Measurements from ENCODE around the gene GSS.

The GSS gene

DNA sequence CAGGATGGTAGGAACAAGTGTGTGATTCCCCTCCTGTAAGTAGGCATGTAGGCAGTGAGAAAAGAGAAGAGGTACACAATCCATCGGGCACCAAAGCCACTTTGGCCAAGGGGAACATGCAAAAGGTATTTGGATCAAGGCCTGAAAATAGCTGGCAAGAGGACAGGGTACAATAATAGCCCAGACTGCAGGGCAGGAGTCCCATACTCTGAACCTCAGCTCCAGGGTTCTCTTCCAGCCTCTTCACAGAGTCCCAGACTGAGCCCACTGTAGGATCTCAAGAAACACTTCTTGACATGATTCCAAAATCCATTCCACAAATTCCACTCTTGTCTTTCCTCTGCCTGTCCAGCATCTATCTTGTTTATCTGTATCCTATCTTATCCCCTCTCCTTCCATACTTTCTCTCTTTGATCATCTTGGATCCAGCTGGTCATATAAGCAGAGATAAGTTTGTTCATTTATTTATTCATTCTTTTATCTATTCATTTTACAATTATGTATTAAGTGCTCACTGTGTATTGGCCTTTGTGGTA is 59.5 kb downstream of the GSS start:
- DNase-seq (ENCODE audit: low spot score): no peak
- no peak for TF ChIP-seq CTCF (IDR thresholded peaks at IDR 0.05; ENCODE audit: borderline replicate concordance, control extremely low read depth, extremely low read depth, insufficient read depth, missing control alignments)
- in situ Hi-C loops (cut with MboI; ENCODE audit: low sequenced_read_pairs, unreplicated experiment): no loop called here

DNA sequence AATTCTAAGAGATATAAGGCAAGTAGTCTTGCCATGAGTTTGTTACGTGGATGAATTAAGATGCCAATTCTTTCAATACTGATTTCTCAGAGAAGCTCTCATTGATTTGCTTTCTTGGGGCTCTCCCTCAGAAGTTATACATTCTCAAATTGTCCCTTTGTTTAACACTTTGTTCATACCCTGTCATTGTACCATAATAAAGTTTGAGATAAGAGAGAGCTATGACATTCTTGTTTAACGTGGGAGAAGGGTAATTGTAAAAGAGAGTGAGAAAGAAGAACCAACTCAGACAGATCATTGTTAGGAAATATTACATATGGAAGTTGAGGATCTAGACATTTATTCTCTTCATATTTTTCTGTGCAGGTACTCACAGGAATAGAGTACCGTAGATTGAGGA is 60.1 kb downstream of the GSS start:
- no peak for DNase-seq (ENCODE audit: low spot score)
- TF ChIP-seq CTCF (IDR thresholded peaks at IDR 0.05; ENCODE audit: borderline replicate concordance, control extremely low read depth, extremely low read depth, insufficient read depth, missing control alignments): no peak
- in situ Hi-C loops (cut with MboI; ENCODE audit: low sequenced_read_pairs, unreplicated experiment): no loop called here

- DNase-seq (ENCODE audit: low spot score): no peak
- in situ Hi-C loops (cut with MboI; ENCODE audit: low sequenced_read_pairs, unreplicated experiment): no loop called here
- TF ChIP-seq CTCF (IDR thresholded peaks at IDR 0.05; ENCODE audit: borderline replicate concordance, control extremely low read depth, extremely low read depth, insufficient read depth, missing control alignments): no peak
Observed at GRCh38 chr20:34894723-34895122, 60.9 kb downstream of the GSS start.

DNA sequence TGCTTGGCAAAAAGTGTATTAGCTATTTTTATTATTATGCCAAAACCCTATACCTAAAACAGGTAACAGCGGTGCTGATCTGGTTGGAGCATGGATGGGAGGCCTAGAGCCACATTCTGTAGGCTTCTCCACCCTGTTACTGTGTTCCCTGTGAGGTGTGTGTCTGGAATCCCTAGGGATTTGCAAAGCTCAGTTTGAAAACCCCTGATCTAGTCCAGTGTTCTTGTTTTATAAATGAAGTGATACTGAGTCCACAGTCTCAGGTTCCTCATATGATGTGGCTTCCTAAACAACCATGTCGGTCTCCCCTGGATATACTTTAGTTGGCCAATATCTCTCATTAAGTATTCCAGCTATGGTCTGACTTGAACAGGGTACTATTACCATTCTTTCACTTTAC is 62.9 kb downstream of the GSS start:
- in situ Hi-C loops (cut with MboI; ENCODE audit: low sequenced_read_pairs, unreplicated experiment): no loop called here
- TF ChIP-seq CTCF (IDR thresholded peaks at IDR 0.05; ENCODE audit: borderline replicate concordance, control extremely low read depth, extremely low read depth, insufficient read depth, missing control alignments): no peak
- no peak for DNase-seq (ENCODE audit: low spot score)

GRCh38 chr20:34891166-34892062 is 64.2 kb downstream of the GSS start:
- no peak for DNase-seq (ENCODE audit: low spot score)

GRCh38 chr20:34888468-34888867 is 67.1 kb downstream of the GSS start:
- no peak for DNase-seq (ENCODE audit: low spot score)
- no peak for TF ChIP-seq CTCF (IDR thresholded peaks at IDR 0.05; ENCODE audit: borderline replicate concordance, control extremely low read depth, extremely low read depth, insufficient read depth, missing control alignments)
- in situ Hi-C loops (cut with MboI; ENCODE audit: low sequenced_read_pairs, unreplicated experiment): no loop called here

More at GRCh38 chr20:34891166-34892062, 64.2 kb downstream of the GSS start:
- in situ Hi-C loops (cut with MboI; ENCODE audit: low sequenced_read_pairs, unreplicated experiment): no loop called here
- no peak for TF ChIP-seq CTCF (IDR thresholded peaks at IDR 0.05; ENCODE audit: borderline replicate concordance, control extremely low read depth, extremely low read depth, insufficient read depth, missing control alignments)
